ENCODE data around the gene ADPRHL1.
"Not testable (repeated sequence)": the region's sequence is repeated elsewhere in the genome, so short reads cannot be mapped to it uniquely, and the experiment has no call there.

The ADPRHL1 gene

GRCh38 chr13:113456116-113456702, 2.9 kb upstream of the ADPRHL1 start:
- DNase-seq, result no peak

GRCh38 chr13:113455384-113455783, 2.1 kb upstream of the ADPRHL1 start:
- DNase-seq, result no peak

- no peak for DNase-seq
Measured at GRCh38 chr13:113454936-113455335, 1.6 kb upstream of the ADPRHL1 start.

- no peak for DNase-seq
Measured at GRCh38 chr13:113452466-113452865, 822 bp downstream of the ADPRHL1 start.

GRCh38 chr13:113451951-113452421, 1.3 kb downstream of the ADPRHL1 start:
- DNase-seq, result peak in 1 of 58 donors; percentile 12

- peak in 24 of 58 donors; percentile 12 to 70 (median 42) for DNase-seq
Measured at GRCh38 chr13:113450861-113451620, 2.2 kb downstream of the ADPRHL1 start.

- DNase-seq, result not testable (repeated sequence)
Measured at GRCh38 chr13:113450348-113450744, 2.9 kb downstream of the ADPRHL1 start.

- no peak for DNase-seq
Measured at GRCh38 chr13:113449693-113450347, 3.5 kb downstream of the ADPRHL1 start.

- DNase-seq, result peak in 4 of 58 donors; percentile 13 to 89 (median 42)
Measured at GRCh38 chr13:113448885-113449692, 4.2 kb downstream of the ADPRHL1 start.

- no peak for DNase-seq
Measured at GRCh38 chr13:113448545-113448884, 4.8 kb downstream of the ADPRHL1 start.

- no peak for DNase-seq
Measured at GRCh38 chr13:113447596-113447995, 5.7 kb downstream of the ADPRHL1 start.

- DNase-seq, result no peak
Measured at GRCh38 chr13:113446488-113446854, 6.8 kb downstream of the ADPRHL1 start.

- peak in 18 of 58 donors; percentile 7 to 65 (median 30) for DNase-seq
Measured at GRCh38 chr13:113445791-113446487, 7.3 kb downstream of the ADPRHL1 start.

- DNase-seq, result no peak
Measured at GRCh38 chr13:113443991-113444390, 9.3 kb downstream of the ADPRHL1 start.

- no peak for DNase-seq
Measured at GRCh38 chr13:113442985-113443362, 10.3 kb downstream of the ADPRHL1 start.

- no peak for DNase-seq
Measured at GRCh38 chr13:113442354-113442984, 10.8 kb downstream of the ADPRHL1 start.

GRCh38 chr13:113441661-113442060, 11.6 kb downstream of the ADPRHL1 start:
- no peak for DNase-seq

- DNase-seq, result no peak
Measured at GRCh38 chr13:113437408-113438010, 15.8 kb downstream of the ADPRHL1 start.

- DNase-seq, result not testable (repeated sequence)
Measured at GRCh38 chr13:113436866-113437265, 16.4 kb downstream of the ADPRHL1 start.

GRCh38 chr13:113435907-113436306, 17.4 kb downstream of the ADPRHL1 start:
- peak in 1 of 58 donors; percentile 15 for DNase-seq

All from anterior cingulate cortex (tissue), 58 donors.